ENCODE data around the gene PC. TPM values are rescaled to one million over a fixed set of nuclear protein-coding genes. Genes with fewer than 3 reads are reported as not detected.
A peak's percentile ranks its signal among the peaks of the same experiment; 100 is the strongest.

The PC gene
- total RNA-seq, 4 donors from 2014 or later, result 13.5 to 43.0 (median 27.5) TPM

DNA sequence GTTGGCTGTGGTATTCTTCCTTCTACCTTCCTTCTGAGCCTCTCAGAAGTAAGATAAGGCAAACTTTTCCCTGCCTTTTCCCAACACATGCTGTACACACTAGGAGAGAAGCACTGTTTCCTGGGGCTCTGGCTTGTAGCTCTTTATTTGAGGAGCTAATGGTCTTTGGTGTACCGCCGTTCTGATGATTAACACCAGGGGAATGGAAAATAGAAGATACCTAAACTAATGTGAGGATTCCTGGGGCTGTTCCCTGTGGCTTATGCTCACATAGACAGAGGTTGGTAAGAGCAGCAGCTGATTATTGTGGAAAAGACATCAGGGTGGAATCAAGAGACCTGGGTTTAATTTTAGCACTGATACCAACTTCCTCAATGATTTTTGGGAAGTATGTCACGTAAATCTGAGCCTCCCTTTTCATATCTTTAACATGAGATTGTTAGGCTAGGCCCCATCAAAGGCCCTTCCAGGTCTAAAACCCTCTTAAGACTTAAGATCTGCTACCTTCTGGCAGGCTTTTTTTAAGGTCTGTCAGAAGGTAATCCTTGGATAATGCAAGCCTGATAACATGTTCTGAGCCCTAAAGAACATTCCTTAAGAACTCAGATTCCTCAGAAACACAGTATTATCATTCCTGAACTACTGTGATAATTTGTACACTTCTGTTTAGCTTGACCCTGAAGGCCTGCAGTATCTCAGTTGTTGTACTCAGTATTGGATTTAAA, 139.8 kb downstream of the PC start:
- Histone ChIP-seq H3K27ac (no peak overlapping the region), H3K27me3 (no peaks in the 10 kb centered on the region), H3K36me3 (peaks cover 0 to 85% (median 0%) of the 10 kb centered on the region in 3 donors), H3K4me3 (no peak overlapping the region), H3K4me1 (no peaks in the 10 kb centered on the region), H3K9me3 (no peaks in the 10 kb centered on the region)
- no peak for DNase-seq
- TF ChIP-seq POLR2A (IDR thresholded peaks at IDR 0.05), result no peak
- TF ChIP-seq, protein P1, sequence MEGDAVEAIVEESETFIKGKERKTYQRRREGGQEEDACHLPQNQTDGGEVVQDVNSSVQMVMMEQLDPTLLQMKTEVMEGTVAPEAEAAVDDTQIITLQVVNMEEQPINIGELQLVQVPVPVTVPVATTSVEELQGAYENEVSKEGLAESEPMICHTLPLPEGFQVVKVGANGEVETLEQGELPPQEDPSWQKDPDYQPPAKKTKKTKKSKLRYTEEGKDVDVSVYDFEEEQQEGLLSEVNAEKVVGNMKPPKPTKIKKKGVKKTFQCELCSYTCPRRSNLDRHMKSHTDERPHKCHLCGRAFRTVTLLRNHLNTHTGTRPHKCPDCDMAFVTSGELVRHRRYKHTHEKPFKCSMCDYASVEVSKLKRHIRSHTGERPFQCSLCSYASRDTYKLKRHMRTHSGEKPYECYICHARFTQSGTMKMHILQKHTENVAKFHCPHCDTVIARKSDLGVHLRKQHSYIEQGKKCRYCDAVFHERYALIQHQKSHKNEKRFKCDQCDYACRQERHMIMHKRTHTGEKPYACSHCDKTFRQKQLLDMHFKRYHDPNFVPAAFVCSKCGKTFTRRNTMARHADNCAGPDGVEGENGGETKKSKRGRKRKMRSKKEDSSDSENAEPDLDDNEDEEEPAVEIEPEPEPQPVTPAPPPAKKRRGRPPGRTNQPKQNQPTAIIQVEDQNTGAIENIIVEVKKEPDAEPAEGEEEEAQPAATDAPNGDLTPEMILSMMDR (IDR thresholded peaks at IDR 0.05), result no peak
- 80 to 88% methylated on average over 3 of the region's 3 CpGs for WGBS, 2 donors
- intact Hi-C loops (cut with DNase I), result no loop called here

DNA sequence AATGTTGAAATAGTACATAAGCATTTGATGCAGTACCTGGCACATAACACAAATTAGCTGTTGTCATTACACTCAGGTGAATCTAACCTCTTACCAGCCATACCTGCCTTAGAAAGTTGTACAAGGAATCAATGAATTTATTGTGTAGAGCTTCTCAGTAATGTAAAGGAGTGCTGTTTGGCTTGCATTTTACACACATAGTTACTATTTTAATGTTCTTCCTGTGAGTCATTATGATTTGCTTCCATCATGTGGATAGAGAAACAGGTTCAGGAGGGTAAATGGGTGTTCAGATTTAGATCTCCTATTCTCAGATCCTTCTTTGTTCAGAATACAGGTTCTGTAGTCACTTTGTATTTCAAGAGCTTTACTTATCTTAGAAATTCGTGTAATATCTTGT, 142.5 kb downstream of the PC start:
- DNase-seq, result no peak
- intact Hi-C loops (cut with DNase I), result no loop called here
- no peak overlapping the region for H3K4me3 ChIP-seq
- H3K9me3 ChIP-seq, result no peaks in the 10 kb centered on the region
- peak overlapping the region in 2 of 4 donors; percentile 13 to 42 for H3K27ac ChIP-seq
- WGBS, 2 donors, result 50 to 55% methylated on average over 1 of the region's 1 CpG
- no peaks in the 10 kb centered on the region for H3K4me1 ChIP-seq
- H3K27me3 ChIP-seq, result no peaks in the 10 kb centered on the region
- TF ChIP-seq POLR2A (IDR thresholded peaks at IDR 0.05), result no peak
- TF ChIP-seq, protein P1 (IDR thresholded peaks at IDR 0.05), result no peak
- H3K36me3 ChIP-seq, result peaks cover 0 to 71% (median 0%) of the 10 kb centered on the region in 3 donors

DNA sequence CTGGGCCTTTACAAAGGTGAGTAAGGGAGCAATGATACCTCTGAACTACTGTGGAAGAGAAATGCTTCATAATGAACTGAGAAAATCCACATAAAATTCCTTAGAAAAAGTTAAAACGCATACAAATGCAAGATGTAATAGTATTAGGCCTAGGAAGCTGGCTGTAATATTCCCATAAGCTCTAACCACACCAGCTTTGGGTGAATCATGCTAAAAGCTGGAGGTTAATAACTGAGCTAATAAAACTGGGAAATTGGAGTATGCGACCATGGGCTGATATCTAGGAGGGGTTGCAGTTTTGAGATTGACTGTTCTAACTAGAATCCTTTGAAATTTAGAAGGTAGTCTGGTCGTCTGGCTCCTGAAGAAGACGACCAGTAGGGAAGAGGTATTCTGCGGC, 143.5 kb downstream of the PC start:
- 89% methylated on average over 5 of the region's 5 CpGs for WGBS, 2 donors

DNA sequence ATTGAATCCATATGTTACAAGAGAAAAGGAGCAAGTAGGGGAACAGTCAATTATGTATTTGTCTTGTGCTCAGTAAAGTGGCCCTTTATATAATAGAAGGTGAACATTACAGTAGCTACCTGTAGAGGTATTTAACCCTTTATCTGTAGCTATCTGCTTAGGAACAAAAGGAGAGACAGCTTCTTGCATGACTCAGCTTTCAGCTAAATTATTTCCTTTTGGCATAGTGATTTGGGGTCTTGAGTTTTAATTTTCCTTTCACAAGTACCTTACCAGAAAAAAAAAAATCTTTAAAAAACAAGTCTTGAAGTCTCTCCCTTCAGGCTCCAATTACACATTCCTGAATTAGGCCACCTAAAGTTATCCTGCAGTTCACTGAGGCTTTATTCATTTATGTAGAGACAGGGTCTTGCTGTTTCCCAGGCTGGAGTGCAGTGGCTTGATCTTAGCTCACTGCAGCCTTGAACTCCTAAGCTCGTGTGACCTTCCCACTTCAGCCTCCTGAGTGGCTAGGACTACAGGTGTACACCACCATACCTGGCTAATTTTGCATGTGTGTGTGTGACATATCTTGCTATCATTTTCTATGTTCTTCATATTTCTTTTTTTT, 147.5 kb downstream of the PC start:
- Histone ChIP-seq H3K4me1 (no peaks in the 10 kb centered on the region), H3K27me3 (no peaks in the 10 kb centered on the region), H3K36me3 (peaks cover 0 to 67% (median 0%) of the 10 kb centered on the region in 3 donors), H3K9me3 (no peaks in the 10 kb centered on the region), H3K27ac (no peak overlapping the region), H3K4me3 (no peak overlapping the region)
- intact Hi-C loops (cut with DNase I), result no loop called here
- no peak for TF ChIP-seq POLR2A (IDR thresholded peaks at IDR 0.05)
- TF ChIP-seq, protein P1 (IDR thresholded peaks at IDR 0.05), result no peak
- WGBS, 2 donors, result 88 to 92% methylated on average over 1 of the region's 1 CpG
- no peak for DNase-seq

More for the DNA sequence above, 143.5 kb downstream of the PC start:
- Histone ChIP-seq H3K4me3 (no peak overlapping the region), H3K27me3 (no peaks in the 10 kb centered on the region), H3K4me1 (no peaks in the 10 kb centered on the region), H3K9me3 (no peaks in the 10 kb centered on the region), H3K36me3 (peaks cover 0 to 73% (median 0%) of the 10 kb centered on the region in 3 donors), H3K27ac (no peak overlapping the region)
- intact Hi-C loops (cut with DNase I), result no loop called here
- no peak for DNase-seq
- TF ChIP-seq, protein P1 (IDR thresholded peaks at IDR 0.05), result no peak
- TF ChIP-seq POLR2A (IDR thresholded peaks at IDR 0.05), result no peak

DNA sequence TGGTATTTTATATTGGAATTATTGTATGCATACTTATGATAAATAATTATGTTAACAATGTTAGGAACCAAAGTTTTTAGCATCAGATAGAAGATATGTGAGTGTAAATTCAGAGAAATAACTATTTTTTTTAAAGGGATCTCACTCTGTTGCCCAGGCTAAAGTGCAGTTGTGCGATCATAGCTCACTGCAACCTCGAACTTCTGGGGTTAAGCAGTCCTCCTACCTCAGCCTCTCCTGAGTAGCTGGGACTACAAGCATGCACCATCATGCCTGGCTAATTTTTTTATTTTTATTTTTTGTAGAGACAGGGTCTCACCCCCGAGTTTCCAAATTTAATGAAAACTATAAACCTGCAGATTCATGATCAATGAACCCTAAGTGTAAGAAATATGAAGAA, 148.6 kb downstream of the PC start:
- no peaks in the 10 kb centered on the region for H3K4me1 ChIP-seq
- DNase-seq, result no peak
- no peak for TF ChIP-seq POLR2A (IDR thresholded peaks at IDR 0.05)
- TF ChIP-seq, protein P1 (IDR thresholded peaks at IDR 0.05), result no peak
- 90 to 91% methylated on average over 3 of the region's 3 CpGs for WGBS, 2 donors
- no peak overlapping the region for H3K27ac ChIP-seq
- intact Hi-C loops (cut with DNase I), result no loop called here
- H3K9me3 ChIP-seq, result no peaks in the 10 kb centered on the region
- no peaks in the 10 kb centered on the region for H3K27me3 ChIP-seq
- H3K4me3 ChIP-seq, result no peak overlapping the region
- H3K36me3 ChIP-seq, result peaks cover 0 to 72% (median 0%) of the 10 kb centered on the region in 3 donors
